ENCODE measurements around the gene RHOT2. TPM values are rescaled to one million over a fixed set of nuclear protein-coding genes. Genes with fewer than 3 reads are reported as not detected.

RHOT2 gene
- total and polyA plus RNA-seq, 3 donors from 2014 or later = 77.7 to 176 (median 157) TPM

- Histone ChIP-seq H3K4me1 (peaks cover 13% of the 10 kb centered on the region), H3K36me3 (ENCODE audit: low read depth, missing control alignments) (no peaks in the 10 kb centered on the region), H3K9me3 (no peaks in the 10 kb centered on the region), H3K27me3 (no peaks in the 10 kb centered on the region), H3K4me3 (peak overlapping the region in 1 of 2 donors; percentile 98), H3K27ac (peak overlapping the region; percentile 77 to 80)
- intact Hi-C loops (cut with DNase I; ENCODE audit: low total_unique reads) = loop anchor here (10.0 kb wide), 1 partner anchor 82 kb away; no protein-coding TSS in a partner anchor
- WGBS, 2 donors = 68 to 82% methylated on average over 8 to 22 of the region's 22 CpGs
- no peak for TF ChIP-seq CTCF (IDR thresholded peaks at IDR 0.05)
- no peak for TF ChIP-seq POLR2A (IDR thresholded peaks at IDR 0.05)
- no peak for DNase-seq
These were observed 686 bp upstream of the RHOT2 start for GRCh38 chr16:667113-667779.

GRCh38 chr16:668519-669171 is 713 bp downstream of the RHOT2 start:
- no peak for DNase-seq
- TF ChIP-seq CTCF (IDR thresholded peaks at IDR 0.05) (no peak), POLR2A (IDR thresholded peaks at IDR 0.05) (no peak)
- Histone ChIP-seq H3K4me1 (peaks cover 13% of the 10 kb centered on the region), H3K27ac (peak overlapping the region; percentile 77 to 80), H3K4me3 (peak overlapping the region; percentile 85 to 98), H3K36me3 (ENCODE audit: low read depth, missing control alignments) (no peaks in the 10 kb centered on the region), H3K27me3 (no peaks in the 10 kb centered on the region), H3K9me3 (no peaks in the 10 kb centered on the region)
- intact Hi-C loops (cut with DNase I; ENCODE audit: low total_unique reads) = loop anchor here (10.0 kb wide), 1 partner anchor 84 kb away; no protein-coding TSS in a partner anchor
- WGBS, 2 donors = 4 to 14% methylated on average over 7 to 40 of the region's 50 CpGs

- intact Hi-C loops (cut with DNase I; ENCODE audit: low total_unique reads) = loop anchor here (10.0 kb wide), 1 partner anchor 85 kb away; no protein-coding TSS in a partner anchor
- no peak overlapping the region for H3K27ac ChIP-seq
- WGBS, 2 donors = 88 to 92% methylated on average over 8 to 13 of the region's 13 CpGs
These were observed 1.7 kb downstream of the RHOT2 start for GRCh38 chr16:669666-670065.

GRCh38 chr16:670485-671352 is 2.8 kb downstream of the RHOT2 start:
- intact Hi-C loops (cut with DNase I; ENCODE audit: low total_unique reads) = no loop called here
- TF ChIP-seq POLR2A (IDR thresholded peaks at IDR 0.05) = no peak
- no peak for TF ChIP-seq CTCF (IDR thresholded peaks at IDR 0.05)
- no peak for DNase-seq
- Histone ChIP-seq H3K4me3 (no peak overlapping the region), H3K4me1 (peaks cover 26% of the 10 kb centered on the region), H3K9me3 (no peaks in the 10 kb centered on the region), H3K36me3 (ENCODE audit: low read depth, missing control alignments) (no peaks in the 10 kb centered on the region), H3K27me3 (no peaks in the 10 kb centered on the region), H3K27ac (no peak overlapping the region)
- 93 to 96% methylated on average over 14 to 43 of the region's 52 CpGs for WGBS, 2 donors

More at GRCh38 chr16:669666-670065, 1.7 kb downstream of the RHOT2 start:
- Histone ChIP-seq H3K36me3 (ENCODE audit: low read depth, missing control alignments) (no peaks in the 10 kb centered on the region), H3K4me3 (no peak overlapping the region), H3K4me1 (peaks cover 19% of the 10 kb centered on the region), H3K27me3 (no peaks in the 10 kb centered on the region), H3K9me3 (no peaks in the 10 kb centered on the region)
- TF ChIP-seq CTCF (IDR thresholded peaks at IDR 0.05) (no peak), POLR2A (IDR thresholded peaks at IDR 0.05) (no peak)
- DNase-seq = no peak

All from testis (tissue), 3 donors.